ENCODE measurements around the gene LSAMP.

- TF ChIP-seq EZH2 (IDR thresholded peaks at IDR 0.05; ENCODE audit: low read depth), result no peak
- TF ChIP-seq, protein P1, sequence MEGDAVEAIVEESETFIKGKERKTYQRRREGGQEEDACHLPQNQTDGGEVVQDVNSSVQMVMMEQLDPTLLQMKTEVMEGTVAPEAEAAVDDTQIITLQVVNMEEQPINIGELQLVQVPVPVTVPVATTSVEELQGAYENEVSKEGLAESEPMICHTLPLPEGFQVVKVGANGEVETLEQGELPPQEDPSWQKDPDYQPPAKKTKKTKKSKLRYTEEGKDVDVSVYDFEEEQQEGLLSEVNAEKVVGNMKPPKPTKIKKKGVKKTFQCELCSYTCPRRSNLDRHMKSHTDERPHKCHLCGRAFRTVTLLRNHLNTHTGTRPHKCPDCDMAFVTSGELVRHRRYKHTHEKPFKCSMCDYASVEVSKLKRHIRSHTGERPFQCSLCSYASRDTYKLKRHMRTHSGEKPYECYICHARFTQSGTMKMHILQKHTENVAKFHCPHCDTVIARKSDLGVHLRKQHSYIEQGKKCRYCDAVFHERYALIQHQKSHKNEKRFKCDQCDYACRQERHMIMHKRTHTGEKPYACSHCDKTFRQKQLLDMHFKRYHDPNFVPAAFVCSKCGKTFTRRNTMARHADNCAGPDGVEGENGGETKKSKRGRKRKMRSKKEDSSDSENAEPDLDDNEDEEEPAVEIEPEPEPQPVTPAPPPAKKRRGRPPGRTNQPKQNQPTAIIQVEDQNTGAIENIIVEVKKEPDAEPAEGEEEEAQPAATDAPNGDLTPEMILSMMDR (conservative IDR thresholded peaks at IDR 0.05), result no peak
These were observed 573.6 kb downstream of the LSAMP start for GRCh38 chr3:115871735-115872134.

All from PC-9 (cell line).